ENCODE measurements around the gene APOA4. TPM values are rescaled to one million over a fixed set of nuclear protein-coding genes. Genes with fewer than 3 reads are reported as not detected.

The APOA4 gene
- total RNA-seq, 1 experiment from 2014 or later = not detected

DNA sequence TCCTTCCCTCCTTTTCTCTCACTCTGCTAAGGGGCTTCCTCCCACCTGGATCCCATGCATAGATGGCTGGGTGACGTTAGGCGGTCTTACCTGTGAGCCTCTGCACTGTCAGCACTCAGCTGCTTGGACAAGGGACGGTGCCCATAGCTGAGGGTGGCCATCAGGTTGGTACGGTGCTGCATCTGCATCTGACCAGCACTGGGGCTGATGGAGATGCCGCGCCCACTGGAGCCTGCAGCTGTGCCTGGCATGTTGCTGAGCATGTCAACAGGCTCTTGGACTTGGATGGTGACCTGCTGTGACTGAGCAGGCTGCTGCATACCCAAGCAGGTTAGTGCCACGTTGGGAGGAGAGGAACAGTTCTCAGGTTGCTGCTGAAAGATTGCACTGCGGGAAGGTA lies 36.1 kb upstream of the APOA4 start (continued):
- TF ChIP-seq CEBPB (IDR thresholded peaks at IDR 0.05; ENCODE audit: low read depth) (no peak), SRF (IDR thresholded peaks at IDR 0.05; ENCODE audit: low read depth) (no peak), EZH2phosphoT487 (IDR thresholded peaks at IDR 0.05; ENCODE audit: borderline replicate concordance) (no peak), RAD21 (IDR thresholded peaks at IDR 0.05; ENCODE audit: low read depth) (no peak), ELF1 (IDR thresholded peaks at IDR 0.05; ENCODE audit: borderline replicate concordance, low read depth) (no peak), FOSL1 (IDR thresholded peaks at IDR 0.05; ENCODE audit: low read depth) (no peak), CBX3 (IDR thresholded peaks at IDR 0.05; ENCODE audit: low read depth) (no peak), SIN3A (IDR thresholded peaks at IDR 0.05; ENCODE audit: low read depth) (no peak), ZBTB33 (IDR thresholded peaks at IDR 0.05; ENCODE audit: extremely low read depth, insufficient replicate concordance, low read length) (no peak), ATF3 (IDR thresholded peaks at IDR 0.05) (no peak), ZFX (IDR thresholded peaks at IDR 0.05) (no peak), YY1 (IDR thresholded peaks at IDR 0.05; ENCODE audit: extremely low read depth, insufficient replicate concordance, low read depth, low read length) (no peak)
- TF ChIP-seq, protein P1, sequence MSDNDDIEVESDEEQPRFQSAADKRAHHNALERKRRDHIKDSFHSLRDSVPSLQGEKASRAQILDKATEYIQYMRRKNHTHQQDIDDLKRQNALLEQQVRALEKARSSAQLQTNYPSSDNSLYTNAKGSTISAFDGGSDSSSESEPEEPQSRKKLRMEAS (IDR thresholded peaks at IDR 0.05) = no peak

- Histone ChIP-seq H2AFZ (ENCODE audit: low read depth, low read length, poor library complexity, severe bottlenecking) (no peak overlapping the region), H3K4me3 (replicated peaks in 1 of 2; ENCODE audit: low read depth in 1 of 2, low read length in 2 of 2) (no peak overlapping the region), H3K79me2 (ENCODE audit: insufficient read depth, low read length) (no peaks in the 10 kb centered on the region), H3K36me3 (ENCODE audit: control insufficient read depth in 1 of 2, insufficient read depth in 2 of 2, low read length in 2 of 2) (no peaks in the 10 kb centered on the region; a peak in 1 of 4 replicates), H3K4me2 (ENCODE audit: low read length) (no peak overlapping the region), H3K9me2 (ENCODE audit: insufficient read depth) (no peaks in the 10 kb centered on the region), H4K20me1 (ENCODE audit: insufficient read depth) (no peaks in the 10 kb centered on the region), H3K27me3 (ENCODE audit: insufficient read depth, low read length) (no peaks in the 10 kb centered on the region), H3K4me1 (ENCODE audit: control insufficient read depth in 1 of 2, insufficient read depth in 2 of 2, low read length in 2 of 2) (peaks cover 0 to 18% of the 10 kb centered on the region in 2 experiments; a peak in 2 of 4 replicates), H3K27ac (ENCODE audit: low read depth, low read length) (no peak overlapping the region), H3K9me3 (ENCODE audit: control insufficient read depth in 1 of 2, insufficient read depth in 1 of 2, low read depth in 1 of 2, low read length in 2 of 2) (no peaks in the 10 kb centered on the region), H3K9ac (ENCODE audit: low read length) (no peak overlapping the region)
- BruUV-seq (replicated peaks) = no TSS peak
- CTCF ChIA-PET = no interaction called here
- RAD21 ChIA-PET (ENCODE audit: low non-redundant PET in 1 of 2, low total read pairs in 2 of 2, uncharacterized antibody in 2 of 2, unreplicated experiment in 2 of 2) = no interaction called here
- DNase-seq (ENCODE audit: low read depth, low spot score) = no peak
- POLR2A ChIA-PET = no interaction called here
- ATAC-seq = no peak
- intact Hi-C loops (cut with micrococcal nuclease) = no loop called here
- TF ChIP-seq, protein P2, sequence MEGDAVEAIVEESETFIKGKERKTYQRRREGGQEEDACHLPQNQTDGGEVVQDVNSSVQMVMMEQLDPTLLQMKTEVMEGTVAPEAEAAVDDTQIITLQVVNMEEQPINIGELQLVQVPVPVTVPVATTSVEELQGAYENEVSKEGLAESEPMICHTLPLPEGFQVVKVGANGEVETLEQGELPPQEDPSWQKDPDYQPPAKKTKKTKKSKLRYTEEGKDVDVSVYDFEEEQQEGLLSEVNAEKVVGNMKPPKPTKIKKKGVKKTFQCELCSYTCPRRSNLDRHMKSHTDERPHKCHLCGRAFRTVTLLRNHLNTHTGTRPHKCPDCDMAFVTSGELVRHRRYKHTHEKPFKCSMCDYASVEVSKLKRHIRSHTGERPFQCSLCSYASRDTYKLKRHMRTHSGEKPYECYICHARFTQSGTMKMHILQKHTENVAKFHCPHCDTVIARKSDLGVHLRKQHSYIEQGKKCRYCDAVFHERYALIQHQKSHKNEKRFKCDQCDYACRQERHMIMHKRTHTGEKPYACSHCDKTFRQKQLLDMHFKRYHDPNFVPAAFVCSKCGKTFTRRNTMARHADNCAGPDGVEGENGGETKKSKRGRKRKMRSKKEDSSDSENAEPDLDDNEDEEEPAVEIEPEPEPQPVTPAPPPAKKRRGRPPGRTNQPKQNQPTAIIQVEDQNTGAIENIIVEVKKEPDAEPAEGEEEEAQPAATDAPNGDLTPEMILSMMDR (IDR thresholded peaks at IDR 0.05 in 2 of 3, conservative IDR thresholded peaks at IDR 0.05 in 1 of 3; ENCODE audit: borderline replicate concordance in 1 of 3, insufficient read depth in 1 of 3, low read depth in 2 of 3, low read length in 2 of 3) = no peak
- TF ChIP-seq ELF1 (IDR thresholded peaks at IDR 0.05; ENCODE audit: borderline replicate concordance, low read depth) (no peak), SP1 (IDR thresholded peaks at IDR 0.05; ENCODE audit: low read depth) (no peak), FOSL1 (IDR thresholded peaks at IDR 0.05; ENCODE audit: low read depth) (no peak), ZFX (IDR thresholded peaks at IDR 0.05) (no peak), EGR1 (IDR thresholded peaks at IDR 0.05; ENCODE audit: low read depth) (no peak), SRF (IDR thresholded peaks at IDR 0.05; ENCODE audit: low read depth) (no peak), EZH2phosphoT487 (IDR thresholded peaks at IDR 0.05; ENCODE audit: borderline replicate concordance) (no peak), SIN3A (IDR thresholded peaks at IDR 0.05; ENCODE audit: low read depth) (no peak)
- TF ChIP-seq, protein P1 (IDR thresholded peaks at IDR 0.05) = no peak
These were observed 34.8 kb upstream of the APOA4 start for GRCh38 chr11:116857936-116858335.
